HAP-1 (cell line): ENCODE measurements around the gene SLC47A2.
A peak's percentile ranks its signal among the peaks of the same experiment; 100 is the strongest.

Experiments used
- DNase-seq, 2 experiments: peaks; one replicate each; pipeline ENCODE4 v3.0.0-alpha.2; 2016 to 2020; ENCODE audit warnings: low spot score in 2 of 2
- H3K27me3 ChIP-seq: fragments of 250-450 bp; sonication (Bioruptor Pico); 2 replicates; pipeline ENCODE4 v1.5.1; 2020; ENCODE audit warnings: low read depth, mild to moderate bottlenecking, moderate library complexity
- H3K36me3 ChIP-seq: fragments of 250-450 bp; sonication (Bioruptor Pico); replicated peaks from 2 replicates; pipeline ENCODE4 v1.5.1; 2020; ENCODE audit warnings: mild to moderate bottlenecking
- H3K4me1 ChIP-seq: fragments of 250-450 bp; sonication (Bioruptor Pico); 2 replicates; pipeline ENCODE4 v1.5.1; 2020; ENCODE audit warnings: mild to moderate bottlenecking
- H3K4me3 ChIP-seq: fragments of 250-450 bp; sonication (Bioruptor Pico); 2 replicates; pipeline ENCODE4 v1.5.1; 2020; ENCODE audit warnings: mild to moderate bottlenecking, moderate library complexity
- H3K9me3 ChIP-seq: fragments of 250-450 bp; sonication (Bioruptor Pico); 2 replicates; pipeline ENCODE4 v1.5.1; 2020; ENCODE audit warnings: mild to moderate bottlenecking, moderate library complexity
- in situ Hi-C: fragments of 300-500 bp; cut with MboI; formaldehyde crosslinking; loops from 3 replicates; pipeline ENCODE4 v1.14.3; 2020; ENCODE audit warnings: low sequenced_read_pairs, inconsistent platforms, mixed read lengths

SLC47A2 gene

DNA sequence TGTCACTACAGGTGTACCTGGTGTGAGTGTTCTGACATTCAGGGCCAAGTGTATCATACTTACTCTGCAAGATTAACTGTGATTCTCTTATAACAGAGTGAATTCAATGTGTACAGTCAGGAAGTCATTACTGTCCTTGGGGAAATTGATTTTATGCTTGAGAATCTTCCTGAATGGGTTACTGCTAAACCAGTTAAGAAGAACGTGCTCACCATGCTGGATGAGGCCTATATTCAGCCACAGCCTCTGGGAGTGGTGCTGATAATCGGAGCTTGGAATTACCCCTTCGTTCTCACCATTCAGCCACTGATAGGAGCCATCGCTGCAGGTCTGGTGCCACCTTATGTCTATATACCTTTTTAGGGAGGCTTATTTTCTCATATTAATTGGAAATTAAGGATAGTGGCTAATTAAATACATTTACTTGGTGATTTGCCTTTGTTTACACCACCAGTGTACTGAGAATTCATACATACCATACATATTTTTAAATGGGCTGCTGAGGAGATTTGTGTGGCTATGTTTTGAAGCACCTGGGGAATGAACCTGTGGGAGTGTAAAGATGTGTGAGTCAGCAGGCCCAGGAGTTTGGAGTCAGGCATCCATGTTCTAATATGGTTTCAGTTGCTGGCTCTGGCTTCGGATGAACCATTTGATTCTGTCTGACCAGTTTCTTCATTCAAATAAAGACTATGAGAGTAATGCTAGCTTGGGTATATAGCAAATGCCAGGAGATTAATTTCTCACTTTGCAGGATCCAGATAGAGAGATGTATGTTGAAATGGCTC, 64.7 kb downstream of the SLC47A2 start:
- H3K27me3 ChIP-seq, result no peaks in the 10 kb centered on the region
- H3K4me1 ChIP-seq, result peaks cover 26% of the 10 kb centered on the region
- no peak overlapping the region for H3K4me3 ChIP-seq
- peaks cover 30% of the 10 kb centered on the region for H3K36me3 ChIP-seq
- in situ Hi-C loops, result no loop called here
- H3K9me3 ChIP-seq, result 0 out of 2 replicates have a peak, but pooled peaks cover 2% of the 10 kb centered on the region
- no peak for DNase-seq

GRCh38 chr17:19650826-19651225, 65.6 kb downstream of the SLC47A2 start:
- peaks cover 27% of the 10 kb centered on the region for H3K4me1 ChIP-seq
- in situ Hi-C loops, result no loop called here
- peaks cover 24% of the 10 kb centered on the region for H3K36me3 ChIP-seq
- no peak for DNase-seq
- 0 out of 2 replicates have a peak, but pooled peaks cover 2% of the 10 kb centered on the region for H3K9me3 ChIP-seq
- no peaks in the 10 kb centered on the region for H3K27me3 ChIP-seq
- peak overlapping the region; percentile 65; the same call in 1 of the 2 replicates for H3K4me3 ChIP-seq

- Histone ChIP-seq H3K4me3 (peak overlapping the region; percentile 65), H3K4me1 (peaks cover 27% of the 10 kb centered on the region), H3K36me3 (peaks cover 20% of the 10 kb centered on the region), H3K27me3 (no peaks in the 10 kb centered on the region), H3K9me3 (0 out of 2 replicates have a peak, but pooled peaks cover 2% of the 10 kb centered on the region)
- in situ Hi-C loops, result loop anchor here (25.0 kb wide), 1 partner anchor 662 kb away; no protein-coding TSS in a partner anchor
- no peak for DNase-seq
These were observed 67.2 kb downstream of the SLC47A2 start for GRCh38 chr17:19649274-19649541.

GRCh38 chr17:19648475-19649273, 67.7 kb downstream of the SLC47A2 start, which contains the start of gene ALDH3A2:
Gene ALDH3A2 (plus strand): TSS chr17:19648751. CDS start chr17:19648972, 221 bp downstream.
- peaks cover 19% of the 10 kb centered on the region for H3K36me3 ChIP-seq
- in situ Hi-C loops, result loop anchor here (25.0 kb wide), 1 partner anchor 661 kb away; no protein-coding TSS in a partner anchor
- DNase-seq, result peak; percentile 93 to 98
- H3K27me3 ChIP-seq, result no peaks in the 10 kb centered on the region
- peaks cover 27% of the 10 kb centered on the region for H3K4me1 ChIP-seq
- H3K9me3 ChIP-seq, result 0 out of 2 replicates have a peak, but pooled peaks cover 2% of the 10 kb centered on the region
- peak within 1 kb of the TSS; percentile 65 for H3K4me3 ChIP-seq

- in situ Hi-C loops, result loop anchor here (25.0 kb wide), 1 partner anchor 661 kb away; no protein-coding TSS in a partner anchor
- DNase-seq, result peak; percentile 58 to 71
- H3K9me3 ChIP-seq, result no peaks in the 10 kb centered on the region
- H3K4me1 ChIP-seq, result peaks cover 27% of the 10 kb centered on the region
- H3K27me3 ChIP-seq, result no peaks in the 10 kb centered on the region
- H3K4me3 ChIP-seq, result peak overlapping the region; percentile 65
- peaks cover 11% of the 10 kb centered on the region for H3K36me3 ChIP-seq
These were observed 68.5 kb downstream of the SLC47A2 start for GRCh38 chr17:19647697-19648474.

DNA sequence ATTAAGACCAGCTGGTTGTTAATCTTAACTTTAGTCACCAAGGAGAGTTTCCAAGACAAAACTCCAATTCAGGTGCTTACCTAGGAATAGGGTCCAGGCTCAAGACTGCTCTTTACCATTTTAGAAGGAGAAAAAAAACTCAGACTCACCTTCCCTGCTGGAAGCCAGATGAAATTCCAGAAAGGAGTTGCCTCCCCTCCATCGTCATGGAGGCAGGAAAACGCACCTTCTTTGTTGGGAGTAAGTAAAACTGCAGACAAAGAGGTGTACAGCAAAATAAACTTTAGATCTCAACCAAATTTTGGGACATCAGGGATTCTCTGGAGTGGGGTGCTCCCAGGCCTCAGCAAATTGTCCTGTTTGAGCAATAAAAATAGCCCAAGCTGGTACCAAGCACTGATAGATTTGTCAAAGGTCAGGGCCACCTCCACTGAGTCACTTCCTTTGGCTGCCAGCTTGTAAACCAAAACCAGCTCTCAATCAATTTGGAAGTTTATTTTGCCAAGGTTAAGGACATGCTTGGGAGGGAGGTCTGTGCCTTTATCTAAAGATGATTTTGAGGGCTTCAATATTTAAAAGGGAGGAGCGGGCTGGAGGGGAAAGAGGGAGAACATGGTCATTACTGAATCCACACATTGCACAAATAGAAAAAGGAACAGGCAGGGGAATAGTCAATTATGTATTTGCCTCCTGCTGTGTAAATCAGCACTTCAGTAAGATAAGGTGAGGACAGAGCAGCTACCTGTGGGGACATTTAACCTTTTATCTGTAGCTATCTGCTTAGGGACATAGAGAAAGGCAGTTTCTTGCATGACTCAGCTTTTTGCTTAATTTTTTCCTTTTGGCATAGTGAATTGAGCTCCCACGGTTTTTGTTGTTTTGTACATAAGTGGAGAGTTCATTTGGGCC, 69.3 kb downstream of the SLC47A2 start:
- H3K4me3 ChIP-seq, result peak overlapping the region; percentile 65
- no peak for DNase-seq
- peaks cover 34% of the 10 kb centered on the region for H3K4me1 ChIP-seq
- in situ Hi-C loops, result loop anchor here (25.0 kb wide), 1 partner anchor 660 kb away; no protein-coding TSS in a partner anchor
- H3K27me3 ChIP-seq, result no peaks in the 10 kb centered on the region
- peaks cover 2% of the 10 kb centered on the region for H3K36me3 ChIP-seq
- no peaks in the 10 kb centered on the region for H3K9me3 ChIP-seq

- Histone ChIP-seq H3K4me3 (no peak overlapping the region), H3K4me1 (peaks cover 37% of the 10 kb centered on the region), H3K36me3 (no peaks in the 10 kb centered on the region), H3K27me3 (no peaks in the 10 kb centered on the region), H3K9me3 (no peaks in the 10 kb centered on the region)
- in situ Hi-C loops, result loop anchor here (25.0 kb wide), 1 partner anchor 658 kb away; no protein-coding TSS in a partner anchor
- peak in 1 of 2 experiments; percentile 64 for DNase-seq
These were observed 70.6 kb downstream of the SLC47A2 start for GRCh38 chr17:19645734-19646201.

DNA sequence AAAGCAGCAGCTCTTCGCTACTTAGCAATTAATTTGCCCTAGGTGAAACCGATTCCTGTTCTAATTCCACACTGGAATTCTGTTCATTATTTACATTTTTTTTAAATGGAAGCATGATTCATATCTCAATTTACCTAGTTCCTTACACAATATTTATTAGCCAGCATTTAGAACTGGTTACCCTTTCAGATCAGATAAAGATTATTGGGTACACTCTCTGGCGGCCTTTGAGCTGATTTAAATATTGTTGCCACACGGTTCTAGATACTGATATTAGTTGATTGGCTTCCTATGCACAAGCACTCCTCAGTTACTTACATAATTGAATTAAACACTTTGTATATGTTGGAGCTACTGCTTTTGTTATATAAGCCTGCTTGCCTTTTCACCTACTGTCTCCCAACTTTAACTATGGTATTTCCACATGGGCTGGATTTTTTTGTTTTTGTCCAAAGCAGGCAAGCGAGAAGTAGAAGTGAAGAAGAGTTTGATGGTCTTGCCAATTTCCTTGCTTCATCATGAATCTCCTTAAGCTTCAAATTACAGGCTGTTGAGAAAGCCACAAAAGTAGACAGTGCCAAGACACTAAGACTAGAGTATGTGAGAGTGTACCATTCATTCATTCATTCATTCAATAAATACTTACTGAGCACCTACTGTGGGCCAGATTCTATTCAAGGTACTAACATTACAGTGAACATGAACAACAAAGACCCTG, 71.7 kb downstream of the SLC47A2 start:
- H3K27me3 ChIP-seq, result no peaks in the 10 kb centered on the region
- in situ Hi-C loops, result loop anchor here (25.0 kb wide), 1 partner anchor 657 kb away; no protein-coding TSS in a partner anchor

GRCh38 chr17:19642373-19642893, 74.0 kb downstream of the SLC47A2 start:
- peaks cover 22% of the 10 kb centered on the region for H3K4me1 ChIP-seq
- DNase-seq, result peak; percentile 13 to 33
- H3K4me3 ChIP-seq, result no peak overlapping the region
- no peaks in the 10 kb centered on the region for H3K9me3 ChIP-seq
- in situ Hi-C loops, result loop anchor here (25.0 kb wide), 1 partner anchor 655 kb away; no protein-coding TSS in a partner anchor
- H3K36me3 ChIP-seq, result no peaks in the 10 kb centered on the region
- no peaks in the 10 kb centered on the region for H3K27me3 ChIP-seq

More for the DNA sequence above, 71.7 kb downstream of the SLC47A2 start:
- DNase-seq, result no peak
- Histone ChIP-seq H3K4me3 (no peak overlapping the region), H3K4me1 (peaks cover 31% of the 10 kb centered on the region), H3K9me3 (no peaks in the 10 kb centered on the region), H3K36me3 (no peaks in the 10 kb centered on the region)

- no peak for DNase-seq
- Histone ChIP-seq H3K27me3 (no peaks in the 10 kb centered on the region), H3K4me1 (peaks cover 16% of the 10 kb centered on the region), H3K9me3 (no peaks in the 10 kb centered on the region), H3K4me3 (no peak overlapping the region), H3K36me3 (no peaks in the 10 kb centered on the region)
- in situ Hi-C loops, result loop anchor here (25.0 kb wide), 1 partner anchor 655 kb away; no protein-coding TSS in a partner anchor
These were observed 74.6 kb downstream of the SLC47A2 start for GRCh38 chr17:19641687-19642372.

GRCh38 chr17:19631905-19632304, 84.5 kb downstream of the SLC47A2 start:
- Histone ChIP-seq H3K9me3 (no peaks in the 10 kb centered on the region), H3K36me3 (no peaks in the 10 kb centered on the region), H3K27me3 (no peaks in the 10 kb centered on the region), H3K4me3 (no peak overlapping the region), H3K4me1 (no peaks in the 10 kb centered on the region)
- no peak for DNase-seq
- in situ Hi-C loops, result loop anchor here (25.0 kb wide), 1 partner anchor 645 kb away; no protein-coding TSS in a partner anchor
